ENCODE results near the gene MPP4.

DNA sequence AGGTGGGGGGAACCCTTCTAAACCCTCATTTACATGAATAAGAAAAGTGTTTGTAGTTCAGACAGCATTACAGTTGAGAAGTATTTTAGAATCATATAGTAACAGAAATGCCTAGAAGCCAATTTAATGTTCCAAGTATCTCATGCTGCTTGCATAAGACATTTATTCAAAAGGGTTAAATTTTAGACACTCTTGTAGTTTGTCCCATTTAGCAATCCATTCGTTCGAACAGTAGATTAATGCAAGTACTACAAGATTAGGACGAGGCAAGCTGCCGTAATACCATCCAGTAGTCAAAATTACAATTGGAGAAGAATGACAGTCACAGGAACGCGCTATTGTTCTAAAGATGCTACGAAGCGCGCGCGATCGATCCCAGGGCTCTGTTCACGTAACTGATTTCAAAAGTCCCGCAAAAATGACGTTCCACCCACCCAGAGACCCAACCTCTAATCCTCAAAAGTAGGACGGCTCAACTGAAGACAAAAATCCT lies 56.3 kb downstream of the MPP4 start:
- TF ChIP-seq, protein P1, sequence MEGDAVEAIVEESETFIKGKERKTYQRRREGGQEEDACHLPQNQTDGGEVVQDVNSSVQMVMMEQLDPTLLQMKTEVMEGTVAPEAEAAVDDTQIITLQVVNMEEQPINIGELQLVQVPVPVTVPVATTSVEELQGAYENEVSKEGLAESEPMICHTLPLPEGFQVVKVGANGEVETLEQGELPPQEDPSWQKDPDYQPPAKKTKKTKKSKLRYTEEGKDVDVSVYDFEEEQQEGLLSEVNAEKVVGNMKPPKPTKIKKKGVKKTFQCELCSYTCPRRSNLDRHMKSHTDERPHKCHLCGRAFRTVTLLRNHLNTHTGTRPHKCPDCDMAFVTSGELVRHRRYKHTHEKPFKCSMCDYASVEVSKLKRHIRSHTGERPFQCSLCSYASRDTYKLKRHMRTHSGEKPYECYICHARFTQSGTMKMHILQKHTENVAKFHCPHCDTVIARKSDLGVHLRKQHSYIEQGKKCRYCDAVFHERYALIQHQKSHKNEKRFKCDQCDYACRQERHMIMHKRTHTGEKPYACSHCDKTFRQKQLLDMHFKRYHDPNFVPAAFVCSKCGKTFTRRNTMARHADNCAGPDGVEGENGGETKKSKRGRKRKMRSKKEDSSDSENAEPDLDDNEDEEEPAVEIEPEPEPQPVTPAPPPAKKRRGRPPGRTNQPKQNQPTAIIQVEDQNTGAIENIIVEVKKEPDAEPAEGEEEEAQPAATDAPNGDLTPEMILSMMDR (IDR thresholded peaks at IDR 0.05; ENCODE audit: low read depth, low read length) = no peak
- TF ChIP-seq EZH2phosphoT487 (IDR thresholded peaks at IDR 0.05; ENCODE audit: low read depth) = no peak
